ENCODE results near the gene GATB. TPM values are rescaled to one million over a fixed set of nuclear protein-coding genes. Genes with fewer than 3 reads are reported as not detected.

Gene GATB
- polyA plus RNA-seq, 1 donor (not counting 4 experiments of a cell fraction or from before 2014, with no cell fraction given), result 31.0 TPM

DNA sequence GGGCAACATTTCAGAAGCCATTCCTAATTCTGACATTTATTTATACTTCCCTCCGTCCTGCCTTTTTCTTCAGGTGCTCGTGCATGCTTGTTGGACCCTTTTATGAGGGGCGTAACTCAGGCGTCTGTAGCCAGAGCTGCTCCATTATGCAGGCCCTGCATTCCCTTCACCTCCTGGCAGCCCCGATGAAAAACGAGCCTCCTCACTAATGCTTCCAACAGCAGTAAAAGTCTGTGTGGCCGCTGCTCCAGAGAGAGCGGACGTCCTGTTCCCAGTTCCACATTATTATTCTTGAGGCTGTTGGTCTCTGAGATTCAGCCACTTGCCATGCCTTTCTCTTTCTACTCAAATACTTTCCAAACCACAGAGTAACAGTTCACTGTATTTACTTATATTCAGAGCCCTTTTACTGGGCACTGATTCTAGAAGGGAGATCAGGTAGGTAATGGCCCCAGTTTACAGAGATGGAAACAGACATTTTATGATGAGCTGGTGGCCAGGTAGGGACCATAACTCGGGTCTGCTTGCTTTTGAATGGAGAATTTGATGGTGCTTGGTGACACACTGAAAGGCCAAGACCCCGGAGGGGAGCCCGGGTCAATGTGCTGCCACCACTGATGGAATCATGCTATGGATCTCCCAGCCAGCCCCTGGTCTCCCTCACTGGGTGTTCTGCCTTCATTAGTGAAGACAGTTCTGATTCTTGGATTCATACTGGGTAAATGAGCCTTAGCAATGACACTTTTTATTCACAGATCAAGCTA, 101.0 kb downstream of the GATB start:
- Histone ChIP-seq H3K9ac (ENCODE audit: control insufficient read depth, extremely low read depth, insufficient read depth, low read length) (no peak overlapping the region), H3K4me1 (ENCODE audit: control insufficient read depth, extremely low read depth, insufficient read depth, low read length) (peaks cover 3% of the 10 kb centered on the region), H3K27me3 (ENCODE audit: control insufficient read depth, extremely low read depth, insufficient read depth, low read length) (no peaks in the 10 kb centered on the region), H3K79me2 (ENCODE audit: control insufficient read depth, insufficient read depth, low read length) (no peaks in the 10 kb centered on the region), H2AFZ (ENCODE audit: control insufficient read depth, low read length) (no peak overlapping the region), H3K9me3 (ENCODE audit: control insufficient read depth, low read depth, low read length) (no peaks in the 10 kb centered on the region), H3K9me1 (ENCODE audit: control insufficient read depth, extremely low read depth, insufficient read depth, low read length) (no peaks in the 10 kb centered on the region), H3K27ac (ENCODE audit: control insufficient read depth, insufficient read depth, low read length) (no peak overlapping the region), H3K4me3 (ENCODE audit: control insufficient read depth in 2 of 3, extremely low read depth in 1 of 3, insufficient read depth in 2 of 3, low read depth in 1 of 3, low read length in 3 of 3) (no peak overlapping the region), H3K36me3 (ENCODE audit: control insufficient read depth in 2 of 2, extremely low read depth in 1 of 2, insufficient read depth in 2 of 2, low read length in 2 of 2) (peaks cover 6 to 32% of the 10 kb centered on the region in 2 experiments), H4K20me1 (ENCODE audit: control insufficient read depth, extremely low read depth, insufficient read depth, low read length) (no peaks in the 10 kb centered on the region), H3K4me2 (ENCODE audit: control insufficient read depth, extremely low read depth, insufficient read depth, low read depth, low read length) (no peak overlapping the region)
- FAIRE-seq (no peak), DNase-seq (ENCODE audit: low read depth, low spot score) (no peak)
- TF ChIP-seq EZH2 (IDR thresholded peaks at IDR 0.05; ENCODE audit: low read length), result no peak
- TF ChIP-seq, protein P1, sequence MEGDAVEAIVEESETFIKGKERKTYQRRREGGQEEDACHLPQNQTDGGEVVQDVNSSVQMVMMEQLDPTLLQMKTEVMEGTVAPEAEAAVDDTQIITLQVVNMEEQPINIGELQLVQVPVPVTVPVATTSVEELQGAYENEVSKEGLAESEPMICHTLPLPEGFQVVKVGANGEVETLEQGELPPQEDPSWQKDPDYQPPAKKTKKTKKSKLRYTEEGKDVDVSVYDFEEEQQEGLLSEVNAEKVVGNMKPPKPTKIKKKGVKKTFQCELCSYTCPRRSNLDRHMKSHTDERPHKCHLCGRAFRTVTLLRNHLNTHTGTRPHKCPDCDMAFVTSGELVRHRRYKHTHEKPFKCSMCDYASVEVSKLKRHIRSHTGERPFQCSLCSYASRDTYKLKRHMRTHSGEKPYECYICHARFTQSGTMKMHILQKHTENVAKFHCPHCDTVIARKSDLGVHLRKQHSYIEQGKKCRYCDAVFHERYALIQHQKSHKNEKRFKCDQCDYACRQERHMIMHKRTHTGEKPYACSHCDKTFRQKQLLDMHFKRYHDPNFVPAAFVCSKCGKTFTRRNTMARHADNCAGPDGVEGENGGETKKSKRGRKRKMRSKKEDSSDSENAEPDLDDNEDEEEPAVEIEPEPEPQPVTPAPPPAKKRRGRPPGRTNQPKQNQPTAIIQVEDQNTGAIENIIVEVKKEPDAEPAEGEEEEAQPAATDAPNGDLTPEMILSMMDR (optimal IDR thresholded peaks at IDR 0.05 in 1 of 3, IDR thresholded peaks at IDR 0.05 in 1 of 3, conservative IDR thresholded peaks at IDR 0.05 in 1 of 3; ENCODE audit: extremely low read depth in 1 of 3, insufficient read depth in 2 of 3, low read length in 3 of 3), result no peak
- dilution Hi-C loops (cut with MboI; ENCODE audit: extremely low pct_ligation_motif_present, low sequenced_read_pairs), result no loop called here

DNA sequence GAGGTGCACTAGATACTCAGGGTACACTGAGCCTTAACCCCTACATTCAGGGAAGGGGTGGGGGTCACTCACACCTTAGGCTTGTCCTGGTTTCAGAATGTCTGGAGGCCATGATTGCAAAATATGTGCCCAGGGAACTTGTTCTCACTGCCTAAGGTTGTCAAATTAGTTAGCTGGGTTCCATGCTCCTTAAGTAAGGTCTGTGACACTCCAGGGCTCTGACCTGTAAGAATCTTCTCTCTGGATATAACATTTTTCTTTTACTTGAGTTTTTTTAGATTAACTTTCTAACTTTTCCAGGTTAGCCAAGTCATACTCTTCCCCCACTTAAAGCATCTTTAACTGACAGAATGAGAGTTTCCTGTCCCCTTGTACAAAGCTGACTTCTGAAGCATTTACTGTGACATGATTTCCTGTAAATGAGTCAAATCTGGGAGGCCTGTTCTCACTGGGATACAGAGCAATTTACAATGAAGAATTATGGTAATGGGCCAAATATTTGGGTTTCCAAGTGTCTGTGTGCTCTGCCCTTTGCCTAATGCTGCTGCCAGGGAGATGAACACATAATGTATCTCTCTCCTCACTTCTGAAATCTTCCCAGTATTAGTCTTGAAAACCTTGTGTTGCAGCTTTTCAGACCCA, 101.7 kb downstream of the GATB start:
- Histone ChIP-seq H3K9me1 (ENCODE audit: control insufficient read depth, extremely low read depth, insufficient read depth, low read length) (no peaks in the 10 kb centered on the region), H3K9me3 (ENCODE audit: control insufficient read depth, low read depth, low read length) (no peaks in the 10 kb centered on the region), H3K79me2 (ENCODE audit: control insufficient read depth, insufficient read depth, low read length) (no peaks in the 10 kb centered on the region), H3K9ac (ENCODE audit: control insufficient read depth, extremely low read depth, insufficient read depth, low read length) (no peak overlapping the region), H3K36me3 (ENCODE audit: control insufficient read depth in 2 of 2, extremely low read depth in 1 of 2, insufficient read depth in 2 of 2, low read length in 2 of 2) (peaks cover 6 to 32% of the 10 kb centered on the region in 2 experiments), H3K27ac (ENCODE audit: control insufficient read depth, insufficient read depth, low read length) (no peak overlapping the region), H3K4me1 (ENCODE audit: control insufficient read depth, extremely low read depth, insufficient read depth, low read length) (peaks cover 3% of the 10 kb centered on the region), H4K20me1 (ENCODE audit: control insufficient read depth, extremely low read depth, insufficient read depth, low read length) (no peaks in the 10 kb centered on the region), H2AFZ (ENCODE audit: control insufficient read depth, low read length) (no peak overlapping the region), H3K4me3 (ENCODE audit: control insufficient read depth in 2 of 3, extremely low read depth in 1 of 3, insufficient read depth in 2 of 3, low read depth in 1 of 3, low read length in 3 of 3) (no peak overlapping the region), H3K27me3 (ENCODE audit: control insufficient read depth, extremely low read depth, insufficient read depth, low read length) (no peaks in the 10 kb centered on the region), H3K4me2 (ENCODE audit: control insufficient read depth, extremely low read depth, insufficient read depth, low read depth, low read length) (no peak overlapping the region)
- FAIRE-seq (no peak), DNase-seq (ENCODE audit: low read depth, low spot score) (no peak)
- TF ChIP-seq EZH2 (IDR thresholded peaks at IDR 0.05; ENCODE audit: low read length), result no peak
- TF ChIP-seq, protein P1 (optimal IDR thresholded peaks at IDR 0.05 in 1 of 3, IDR thresholded peaks at IDR 0.05 in 1 of 3, conservative IDR thresholded peaks at IDR 0.05 in 1 of 3; ENCODE audit: extremely low read depth in 1 of 3, insufficient read depth in 2 of 3, low read length in 3 of 3), result no peak
- dilution Hi-C loops (cut with MboI; ENCODE audit: extremely low pct_ligation_motif_present, low sequenced_read_pairs), result no loop called here

All from keratinocyte (primary cell).